A673 (cell line): Measurements from ENCODE around the gene UACA.

ENCODE experiments used
- EZH2 ChIP-seq: fragments of 200-600 bp; sonication (generic); IDR thresholded peaks from 2 replicates; pipeline ENCODE4 v1.6.1; 2017; ENCODE audit warnings: borderline replicate concordance, low read depth, mild to moderate bottlenecking, mixed read lengths, antibody characterized with exemption, low read length; ENCODE audit not compliant: poor library complexity, severe bottlenecking
- TF ChIP-seq, protein P1 (sequence below): fragments of 300-800, 200-600 bp; sonication (generic); conservative IDR thresholded peaks from 2 replicates; pipeline ENCODE4 v1.5.1; 2017; ENCODE audit warnings: low read depth, mild to moderate bottlenecking, antibody characterized with exemption, low read length, moderate library complexity, mixed read lengths

GRCh38 chr15:70748281-70748747 is 15.0 kb downstream of the UACA start:
- TF ChIP-seq EZH2: no peak
- TF ChIP-seq, protein P1, sequence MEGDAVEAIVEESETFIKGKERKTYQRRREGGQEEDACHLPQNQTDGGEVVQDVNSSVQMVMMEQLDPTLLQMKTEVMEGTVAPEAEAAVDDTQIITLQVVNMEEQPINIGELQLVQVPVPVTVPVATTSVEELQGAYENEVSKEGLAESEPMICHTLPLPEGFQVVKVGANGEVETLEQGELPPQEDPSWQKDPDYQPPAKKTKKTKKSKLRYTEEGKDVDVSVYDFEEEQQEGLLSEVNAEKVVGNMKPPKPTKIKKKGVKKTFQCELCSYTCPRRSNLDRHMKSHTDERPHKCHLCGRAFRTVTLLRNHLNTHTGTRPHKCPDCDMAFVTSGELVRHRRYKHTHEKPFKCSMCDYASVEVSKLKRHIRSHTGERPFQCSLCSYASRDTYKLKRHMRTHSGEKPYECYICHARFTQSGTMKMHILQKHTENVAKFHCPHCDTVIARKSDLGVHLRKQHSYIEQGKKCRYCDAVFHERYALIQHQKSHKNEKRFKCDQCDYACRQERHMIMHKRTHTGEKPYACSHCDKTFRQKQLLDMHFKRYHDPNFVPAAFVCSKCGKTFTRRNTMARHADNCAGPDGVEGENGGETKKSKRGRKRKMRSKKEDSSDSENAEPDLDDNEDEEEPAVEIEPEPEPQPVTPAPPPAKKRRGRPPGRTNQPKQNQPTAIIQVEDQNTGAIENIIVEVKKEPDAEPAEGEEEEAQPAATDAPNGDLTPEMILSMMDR: no peak
